GM19238 (cell line): Measurements from ENCODE around the gene BAG5.
"Not testable (repeated sequence)": the region's sequence is repeated elsewhere in the genome, so short reads cannot be mapped to it uniquely, and the experiment has no call there.

Experiments used
- DNase-seq: peaks from one replicate; pipeline ENCODE4 v3.0.0; 2011; ENCODE audit warnings: low spot score; ENCODE audit not compliant: insufficient read length

Gene BAG5, protein sequence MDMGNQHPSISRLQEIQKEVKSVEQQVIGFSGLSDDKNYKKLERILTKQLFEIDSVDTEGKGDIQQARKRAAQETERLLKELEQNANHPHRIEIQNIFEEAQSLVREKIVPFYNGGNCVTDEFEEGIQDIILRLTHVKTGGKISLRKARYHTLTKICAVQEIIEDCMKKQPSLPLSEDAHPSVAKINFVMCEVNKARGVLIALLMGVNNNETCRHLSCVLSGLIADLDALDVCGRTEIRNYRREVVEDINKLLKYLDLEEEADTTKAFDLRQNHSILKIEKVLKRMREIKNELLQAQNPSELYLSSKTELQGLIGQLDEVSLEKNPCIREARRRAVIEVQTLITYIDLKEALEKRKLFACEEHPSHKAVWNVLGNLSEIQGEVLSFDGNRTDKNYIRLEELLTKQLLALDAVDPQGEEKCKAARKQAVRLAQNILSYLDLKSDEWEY

DNA sequence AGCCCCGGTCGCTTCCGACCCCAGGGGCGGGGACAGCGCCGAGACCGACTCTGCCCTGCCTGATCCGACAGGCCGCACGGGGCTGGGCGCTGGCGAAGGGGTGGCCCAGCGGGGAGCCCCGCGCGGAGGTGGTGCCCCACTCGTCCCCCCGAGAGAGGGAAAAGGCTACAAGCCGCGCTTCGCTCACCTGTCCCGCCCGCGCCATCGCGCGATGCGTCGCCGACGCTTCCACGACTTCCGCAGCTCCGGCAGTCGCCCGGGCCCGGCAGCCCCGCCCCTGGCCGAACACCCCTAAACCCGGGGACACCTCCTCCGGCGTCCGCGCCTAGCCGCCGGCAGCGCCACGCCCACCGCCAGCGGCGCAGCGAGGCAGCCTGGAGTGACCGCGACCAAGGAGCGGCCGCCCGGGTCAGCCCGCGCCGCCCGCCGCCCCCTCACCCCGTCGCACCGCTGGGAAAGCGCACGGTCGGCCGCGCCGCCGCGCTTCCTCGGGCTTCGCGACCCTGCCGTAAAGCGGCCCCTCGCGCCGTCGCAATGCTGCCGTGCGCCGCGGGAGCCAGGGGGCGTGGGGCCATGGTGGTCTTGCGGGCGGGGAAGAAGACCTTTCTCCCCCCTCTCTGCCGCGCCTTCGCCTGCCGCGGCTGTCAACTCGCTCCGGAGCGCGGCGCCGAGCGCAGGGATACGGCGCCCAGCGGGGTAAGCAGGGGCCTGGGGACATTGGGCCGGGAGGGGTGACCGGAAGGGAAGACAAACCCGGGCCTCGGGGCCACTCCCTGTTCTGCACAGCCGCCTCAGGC, at the start of gene BAG5, which contains the start of gene COA8:
BAG5 (minus strand) TSS at position 229 of the 797 bp plus-strand sequence. CDS start 1,493 bp downstream, outside the sequence.
COA8 (plus strand) TSS at position 532 of the 797 bp plus-strand sequence; CDS start at position 574, 42 bp downstream.
- DNase-seq: peak; percentile 96

DNA sequence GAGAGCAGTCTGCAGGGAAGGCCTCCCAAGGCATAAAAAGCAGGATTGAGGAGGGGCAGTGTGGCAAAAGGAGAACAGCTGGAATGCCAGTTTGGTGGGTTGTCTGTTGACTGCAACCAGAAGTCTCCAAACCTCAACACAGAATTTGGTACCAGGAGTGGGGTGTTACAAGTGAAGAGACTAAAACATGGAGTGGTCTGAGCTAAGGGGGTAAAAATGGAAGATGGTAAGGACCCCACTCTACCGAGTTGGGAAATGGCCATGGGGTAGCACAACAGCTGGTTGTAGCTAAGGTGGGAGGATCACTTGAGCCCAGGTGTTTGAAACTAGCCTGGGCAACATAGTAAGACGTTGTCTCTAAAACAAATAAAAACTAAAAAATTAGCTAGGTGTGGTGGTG, 48.8 kb upstream of the BAG5 start:
- no peak for DNase-seq

DNA sequence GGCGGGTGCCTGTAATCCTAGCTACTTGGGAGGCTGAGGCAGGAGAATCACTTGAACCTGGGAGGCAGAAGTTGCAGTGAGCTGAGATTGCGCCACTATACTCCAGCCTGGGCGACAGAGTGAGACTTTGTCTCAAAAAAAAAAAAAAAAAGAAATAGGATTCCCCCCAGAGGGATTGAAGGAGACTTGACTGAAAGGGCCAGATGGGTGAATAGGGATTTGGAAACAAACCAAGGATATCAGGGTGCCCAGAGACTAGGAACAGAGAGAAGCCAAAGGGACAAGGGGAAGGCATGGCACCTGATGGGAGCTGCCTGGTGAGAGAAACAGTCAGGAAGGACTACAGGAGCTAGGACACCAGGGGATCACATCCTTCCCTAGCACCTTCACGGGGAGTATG, 46.6 kb upstream of the BAG5 start:
- DNase-seq: not testable (repeated sequence)

DNA sequence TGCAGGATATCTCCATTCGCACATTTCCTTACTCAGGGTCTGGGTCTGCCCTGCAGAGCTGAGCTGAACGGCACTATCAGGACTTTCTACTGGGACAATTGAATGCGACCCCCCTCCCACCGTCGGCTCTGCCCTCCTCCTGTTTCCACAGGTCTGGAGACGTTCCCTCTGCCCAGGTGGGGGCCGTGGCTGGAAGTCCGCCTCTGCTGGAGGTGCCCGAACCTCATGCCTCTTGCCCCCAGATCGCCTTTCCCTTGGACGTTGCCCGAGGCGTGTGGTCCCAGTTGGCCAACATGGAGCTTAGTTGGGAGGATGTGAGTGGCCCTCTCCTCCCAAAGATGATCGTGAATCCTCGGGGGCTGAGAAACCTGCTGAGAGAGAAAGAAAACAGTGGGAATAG, 45.4 kb upstream of the BAG5 start:
- DNase-seq: no peak

DNA sequence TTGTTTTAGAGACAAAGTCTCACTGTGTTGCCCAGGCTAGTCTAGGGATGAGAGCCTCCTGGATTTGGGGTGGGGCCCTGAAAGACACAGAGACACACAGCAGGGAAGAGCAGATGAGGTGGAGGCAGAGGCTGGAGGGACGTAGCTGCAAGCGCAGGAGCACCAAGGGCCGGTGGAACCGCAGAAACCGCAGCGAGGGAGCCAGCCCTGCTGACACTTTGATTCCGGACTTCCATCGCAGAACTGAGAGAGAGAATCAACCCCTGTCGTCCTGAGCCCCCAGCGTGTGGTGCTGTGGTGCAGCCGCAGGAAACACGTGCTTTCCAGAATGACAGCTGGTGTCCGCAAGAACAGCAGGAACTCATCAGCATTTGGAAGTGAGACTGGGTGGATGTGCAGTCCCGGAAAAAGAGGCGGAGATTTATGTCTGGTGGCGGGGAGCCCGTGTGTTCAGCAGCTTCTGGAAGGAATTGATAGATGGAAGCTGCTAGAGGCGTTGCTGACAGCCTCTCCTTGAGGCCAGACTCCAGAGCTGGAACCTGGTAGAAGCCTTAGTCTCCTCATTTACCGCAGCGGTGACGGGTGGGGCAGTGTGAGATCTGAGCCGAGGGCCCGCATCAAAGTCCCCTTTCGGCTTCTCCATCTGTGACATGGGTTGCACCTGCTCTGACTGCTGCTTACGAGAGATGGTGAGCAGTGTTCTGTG, 44.7 kb upstream of the BAG5 start:
- DNase-seq: peak; percentile 56

DNA sequence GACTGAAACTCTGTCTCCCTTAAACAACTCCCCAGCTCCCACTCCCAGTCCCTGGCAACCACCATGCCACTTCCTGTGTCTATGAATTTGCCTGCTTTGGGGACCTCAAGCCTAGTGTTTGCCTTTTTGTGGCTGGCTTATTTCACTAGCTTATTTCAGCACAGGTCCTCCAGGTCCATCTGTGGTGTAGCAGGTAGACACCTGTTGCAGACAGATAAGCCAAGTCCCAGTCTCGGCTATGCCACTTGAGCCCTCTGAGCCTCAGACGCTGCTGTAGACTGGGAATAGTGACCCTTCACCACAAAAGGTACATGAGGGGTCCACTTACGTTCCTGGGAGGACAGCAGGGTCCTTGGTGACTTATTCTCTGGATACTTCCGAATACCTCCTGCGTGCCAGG, 42.2 kb upstream of the BAG5 start:
- DNase-seq: no peak

DNA sequence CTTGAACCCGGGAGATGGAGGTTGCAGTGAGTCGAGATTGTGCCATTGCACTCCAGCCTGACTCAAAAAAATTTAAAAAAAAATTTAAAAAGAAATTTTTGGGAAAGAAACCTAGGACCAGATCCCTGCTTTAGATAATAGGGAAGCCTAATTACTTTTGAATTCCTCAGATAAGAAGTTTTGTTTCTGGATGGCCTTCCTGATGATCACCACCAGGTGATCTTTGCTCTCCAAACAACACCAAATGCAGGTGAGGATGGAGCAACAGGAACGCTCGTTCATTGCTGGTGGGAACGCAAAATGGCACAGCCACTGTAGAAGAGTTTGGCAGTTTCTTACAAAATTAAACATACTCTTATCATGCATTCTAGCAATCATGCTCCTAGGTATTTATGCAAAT, 38.0 kb upstream of the BAG5 start:
- DNase-seq: no peak

DNA sequence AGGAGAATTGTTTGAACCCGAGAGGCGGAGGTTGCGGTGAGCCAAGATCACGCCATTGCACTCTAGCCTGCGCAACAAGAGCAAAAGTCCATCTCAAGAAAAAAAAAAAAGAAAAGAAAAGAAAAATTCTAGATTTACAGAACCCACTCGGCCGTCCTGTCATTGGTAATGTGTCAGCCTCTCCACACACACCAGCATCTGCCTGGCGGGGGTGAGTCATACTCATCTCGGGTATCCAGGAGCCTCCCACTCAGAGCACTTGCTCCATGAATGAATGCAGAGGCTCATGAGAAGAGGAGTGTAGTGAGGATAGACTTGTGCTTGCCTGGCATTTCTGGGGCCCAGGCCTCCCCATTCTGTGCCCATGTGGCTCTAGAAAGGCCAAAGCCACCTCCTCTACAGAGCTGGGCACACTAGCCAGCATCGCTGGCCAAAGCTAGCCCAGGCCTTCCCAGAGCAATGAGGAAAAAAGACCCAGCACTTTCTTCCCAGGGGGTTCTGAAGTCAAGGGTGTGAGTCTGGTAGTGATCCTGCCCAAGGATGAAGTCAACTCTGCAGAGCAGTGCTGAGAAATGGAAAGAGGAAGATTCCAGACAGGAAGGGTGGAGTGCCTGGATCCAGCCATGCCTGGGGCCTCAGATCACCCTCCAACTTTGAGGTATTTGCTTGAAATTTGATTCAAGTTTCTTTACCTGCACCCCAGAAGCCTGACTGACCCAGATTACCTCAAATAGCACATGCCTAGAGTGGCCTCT, 35.3 kb upstream of the BAG5 start:
- DNase-seq: no peak

DNA sequence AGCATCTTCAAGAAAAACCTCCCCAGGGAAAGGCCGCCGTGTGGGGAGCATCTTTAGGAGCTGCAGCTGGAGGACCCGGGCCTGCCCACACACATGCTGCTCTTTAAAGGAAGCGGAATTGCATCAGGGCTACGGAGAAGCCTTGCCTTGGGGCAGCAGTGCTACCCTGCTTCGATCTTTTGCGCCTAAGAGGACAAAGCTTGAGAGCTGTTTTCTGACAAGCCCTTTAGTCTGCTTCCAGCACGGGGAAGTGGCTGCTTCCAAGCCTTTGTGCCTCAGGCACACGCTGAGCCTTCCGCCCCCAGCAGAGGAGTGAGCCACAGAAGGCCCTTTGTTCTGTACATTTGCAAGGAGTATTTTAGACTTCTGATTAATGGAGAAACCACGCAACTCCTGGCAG, 31.8 kb upstream of the BAG5 start:
- no peak for DNase-seq

DNA sequence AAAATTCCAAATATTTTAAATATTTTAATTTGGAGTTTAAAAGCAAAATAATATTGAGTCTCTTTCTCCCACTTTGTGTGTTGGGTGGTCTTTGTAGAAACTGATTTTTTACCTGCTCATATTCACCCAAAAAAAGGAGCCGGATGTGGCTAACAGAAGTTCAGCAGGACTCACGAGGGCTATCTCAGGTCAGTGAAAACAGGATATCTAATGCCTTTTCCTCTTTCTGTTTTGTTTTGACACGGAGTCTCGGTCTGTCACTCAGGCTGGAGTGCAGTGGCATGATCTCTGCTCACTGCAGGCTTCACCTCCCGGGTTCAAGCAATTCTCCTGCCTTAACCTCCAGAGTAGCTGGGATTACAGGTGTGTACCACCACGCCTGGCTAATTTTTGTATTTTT, 31.1 kb upstream of the BAG5 start:
- peak; percentile 62 for DNase-seq

DNA sequence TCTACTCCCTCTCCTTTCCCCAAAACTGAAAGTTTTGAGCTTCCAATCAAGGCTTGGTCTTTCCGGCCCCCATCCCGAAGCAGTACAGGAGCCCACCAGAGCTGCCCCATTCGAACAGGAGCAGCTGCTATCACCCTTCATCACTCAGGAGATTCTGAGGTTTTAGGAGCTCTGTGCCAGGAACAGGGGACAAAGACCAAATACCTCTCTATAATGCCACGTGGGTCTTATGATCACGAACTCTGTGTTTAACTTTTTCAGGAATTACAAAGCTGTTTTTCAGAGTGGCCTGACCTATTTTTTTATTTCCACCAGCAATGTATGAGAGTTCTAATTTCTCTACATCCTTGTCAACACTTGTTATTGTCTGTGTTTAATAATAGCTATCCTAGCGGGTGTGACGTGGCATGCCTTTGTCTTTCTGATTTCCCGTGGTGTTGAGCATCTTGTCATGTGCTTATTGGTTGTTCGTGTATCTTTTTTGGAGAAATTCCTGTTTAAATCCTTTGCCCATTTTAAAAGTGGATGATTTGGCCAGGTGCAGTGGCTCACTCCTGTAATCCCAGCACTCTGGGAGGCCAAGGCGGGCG, 22.0 kb upstream of the BAG5 start:
- DNase-seq: no peak

DNA sequence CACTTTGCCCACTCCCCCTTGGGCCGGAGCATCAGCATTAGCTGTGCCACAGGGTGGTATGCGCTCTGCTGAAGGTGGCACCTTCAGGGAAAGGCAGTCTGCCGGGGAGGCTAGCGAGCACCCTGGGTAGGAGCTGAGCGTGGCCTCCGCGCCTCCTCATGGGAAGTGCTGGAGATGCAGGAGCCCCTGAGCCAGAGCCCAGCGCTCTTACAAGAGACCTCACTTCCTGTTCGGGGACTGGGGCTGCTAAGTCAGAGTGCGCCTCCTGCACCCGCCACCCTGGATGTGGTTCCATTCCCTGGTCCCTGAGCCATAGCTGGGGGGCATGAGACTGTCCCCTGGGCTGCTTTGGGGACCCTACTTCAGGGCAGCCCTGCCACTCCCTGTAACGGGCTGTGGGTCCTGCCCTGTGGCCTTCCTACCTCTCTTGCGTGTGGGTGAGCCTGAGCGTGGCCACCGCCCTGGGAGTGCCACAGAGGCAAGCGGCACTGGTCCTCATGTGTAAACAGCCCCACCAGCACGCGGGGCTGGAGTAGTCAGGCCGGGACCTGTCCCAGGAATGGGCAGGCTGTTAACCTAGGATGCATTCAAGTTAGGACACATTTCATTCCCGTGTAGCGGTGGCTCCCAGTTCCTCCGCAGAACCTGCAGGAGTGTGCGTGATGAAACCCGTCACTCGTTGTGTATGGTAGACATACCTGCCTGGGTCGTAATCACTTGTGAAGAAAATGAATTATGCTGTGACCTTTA, 19.7 kb upstream of the BAG5 start:
- no peak for DNase-seq

DNA sequence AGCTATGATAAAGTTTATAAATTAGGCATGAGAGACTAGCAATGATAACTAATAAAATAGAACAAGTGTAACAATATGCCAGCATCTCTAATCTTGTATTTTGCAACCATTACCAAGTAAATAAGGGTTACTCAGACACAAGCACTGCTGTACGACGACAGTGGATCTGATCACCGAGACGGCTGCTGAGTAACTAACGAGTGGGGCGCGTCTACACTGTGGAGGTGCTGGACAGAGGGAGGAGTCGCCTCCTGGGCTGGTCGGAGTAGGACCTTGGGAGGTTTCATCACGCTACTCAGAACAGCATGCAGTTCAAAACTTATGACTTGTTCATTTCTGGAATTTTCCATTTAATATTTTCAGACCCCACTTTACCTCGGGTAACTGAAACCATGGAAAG, 18.7 kb upstream of the BAG5 start:
- no peak for DNase-seq

DNA sequence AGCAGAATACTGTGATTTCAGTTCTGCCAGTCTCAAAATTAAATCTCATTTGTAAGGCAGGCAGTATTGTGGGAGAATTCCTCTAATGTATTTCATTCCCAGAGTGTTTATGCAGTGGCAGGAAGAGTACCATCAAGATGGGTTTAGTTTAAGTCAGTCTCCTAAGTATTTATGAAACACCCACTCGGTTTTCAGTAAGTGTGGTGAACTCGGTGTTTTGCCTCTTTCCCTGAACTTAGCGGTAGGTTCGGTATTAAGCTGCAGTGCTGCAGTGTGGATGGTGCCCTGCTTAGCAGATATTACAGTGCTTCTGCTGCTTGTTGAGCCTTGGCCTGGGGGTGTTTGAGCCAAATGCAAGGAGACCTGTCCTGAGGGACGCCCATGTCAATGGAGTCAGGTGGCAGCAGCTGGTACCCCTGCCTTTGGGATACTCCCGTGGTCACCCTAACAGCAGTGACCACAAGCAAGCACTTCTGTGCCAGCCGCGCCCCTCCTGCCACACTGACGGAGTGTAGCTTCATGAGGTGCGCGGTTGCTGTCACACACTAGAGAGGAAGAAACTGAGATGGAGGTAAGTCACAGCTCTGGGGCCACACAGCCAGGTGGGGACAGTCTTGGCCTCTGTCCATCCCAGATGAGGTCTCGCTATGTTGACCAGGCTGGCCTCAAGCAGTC, 16.1 kb upstream of the BAG5 start:
- no peak for DNase-seq

DNA sequence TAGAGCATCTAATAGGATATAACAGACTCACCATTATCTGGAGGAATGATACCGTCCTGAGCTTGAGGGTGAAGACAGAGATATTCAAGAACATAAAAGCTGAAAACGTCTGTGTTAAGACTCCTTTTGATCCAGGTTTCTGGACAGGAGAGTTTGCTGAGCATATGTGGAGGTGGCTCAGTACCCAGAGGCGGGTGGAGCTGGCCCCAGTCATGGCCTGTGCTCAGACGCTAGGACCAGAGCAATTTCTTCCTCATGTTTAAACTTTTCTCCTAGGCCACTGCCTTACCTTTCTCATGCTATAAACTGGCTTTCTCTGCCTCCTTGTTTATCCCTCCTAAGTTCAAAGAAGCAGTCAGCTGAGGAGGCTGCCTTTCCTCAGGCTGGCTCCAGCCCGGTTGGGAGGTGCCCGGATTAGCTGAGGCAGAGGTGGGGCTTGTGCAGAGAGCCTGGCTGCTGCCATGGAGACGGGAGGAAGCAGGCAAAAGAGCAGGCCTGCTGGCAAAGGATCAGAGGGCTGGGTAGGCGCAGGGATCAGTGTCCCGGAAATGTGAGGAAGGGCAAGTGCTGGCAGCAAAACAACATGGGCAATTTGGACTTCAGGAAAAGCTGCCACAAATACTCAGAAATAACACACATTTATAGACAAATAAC, 14.0 kb upstream of the BAG5 start:
- DNase-seq: no peak

DNA sequence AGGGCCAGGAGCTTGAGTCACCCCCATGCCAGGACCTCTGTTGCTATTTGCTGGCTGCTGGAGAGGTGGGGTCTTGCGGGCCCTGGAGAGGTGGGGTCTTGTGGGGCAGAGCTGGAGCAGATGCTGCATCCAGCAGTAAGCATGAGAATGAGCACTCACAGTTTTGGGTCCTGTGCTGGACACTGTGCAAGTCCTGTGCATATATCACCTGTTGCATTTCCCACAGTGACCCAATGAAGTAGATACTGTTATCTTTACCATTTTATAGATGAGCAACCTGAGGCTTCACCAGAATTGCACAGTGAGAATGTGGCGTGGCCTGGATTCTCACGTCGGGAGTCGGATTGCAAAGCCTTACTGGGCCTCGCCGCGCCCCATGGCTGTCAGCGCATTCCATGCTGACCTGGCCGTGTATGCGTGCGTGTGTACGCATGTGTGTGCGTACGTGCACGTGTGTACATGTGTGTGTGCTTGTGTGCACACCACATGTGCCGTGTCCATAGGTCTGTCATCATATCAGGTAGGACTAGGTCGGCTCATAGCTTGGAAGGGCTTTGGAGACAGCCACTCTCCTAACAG, 12.3 kb upstream of the BAG5 start:
- DNase-seq: no peak

DNA sequence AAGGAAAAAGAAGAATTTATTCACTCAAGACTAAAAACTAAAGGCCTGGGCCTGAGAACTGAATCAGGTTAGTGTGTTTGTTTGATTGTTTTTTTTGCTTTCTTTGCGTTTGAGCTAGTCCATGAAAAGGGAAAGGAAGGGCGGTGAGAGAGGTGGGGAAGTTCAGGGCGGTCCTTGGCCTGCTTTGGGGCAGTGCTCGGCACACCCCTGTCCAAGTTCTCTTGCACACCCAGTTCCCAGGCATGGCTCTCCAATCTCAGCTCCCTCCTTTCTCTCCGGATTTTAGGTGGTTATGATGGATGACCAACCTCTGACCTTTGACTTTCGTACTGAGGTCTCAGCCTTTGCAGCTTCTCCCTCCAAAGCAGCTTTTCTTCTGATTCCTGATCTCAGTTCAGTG, 11.6 kb upstream of the BAG5 start:
- no peak for DNase-seq

DNA sequence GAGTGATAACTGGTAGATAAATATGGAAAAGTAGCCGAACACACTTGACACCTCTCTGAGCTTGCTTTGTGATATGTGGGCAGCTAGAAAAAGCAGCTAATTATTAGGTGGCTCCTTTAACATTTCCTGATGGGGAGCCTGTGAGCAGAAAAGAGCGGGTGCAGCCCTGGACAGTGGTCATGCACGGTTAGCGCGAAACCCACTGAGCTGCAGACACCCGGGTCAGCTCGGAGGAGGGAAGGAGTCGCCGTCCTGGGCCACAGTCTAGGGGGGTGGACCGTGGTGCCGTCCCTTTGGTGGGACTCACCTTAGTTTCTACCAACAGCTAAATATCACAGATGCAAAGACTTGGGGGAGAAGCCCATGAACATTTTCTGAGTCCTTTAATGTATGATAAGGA, 7.0 kb upstream of the BAG5 start:
- no peak for DNase-seq

DNA sequence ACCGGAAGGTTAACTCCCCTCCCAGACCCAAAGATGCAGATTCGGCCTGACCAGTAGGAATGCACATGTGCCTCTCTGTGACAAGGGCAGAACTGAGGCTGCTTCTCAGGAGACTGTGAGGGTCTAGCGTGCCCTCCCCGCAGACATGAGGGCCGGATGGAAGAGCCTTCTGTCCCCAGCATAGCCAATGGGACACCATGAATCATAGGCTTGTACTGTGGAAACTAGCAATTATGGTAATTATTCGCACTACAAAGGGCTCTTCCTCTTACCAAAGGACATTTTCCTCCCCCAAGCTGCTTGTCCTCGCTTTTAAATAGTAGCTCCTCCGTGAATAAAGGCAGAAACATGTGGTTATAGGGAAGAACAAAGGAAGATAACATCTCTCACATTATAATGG, 6.5 kb upstream of the BAG5 start:
- no peak for DNase-seq
